Astrocyte (in vitro differentiated cells and primary cell): Measurements from ENCODE around the gene CPLX3. TPM values are rescaled to one million over a fixed set of nuclear protein-coding genes. Genes with fewer than 3 reads are reported as not detected.

Source experiments
- DNase-seq: peaks from one replicate; pipeline ENCODE4 v3.0.0-alpha.2; 2010; ENCODE audit warnings: low read depth
- FAIRE-seq: peaks from 2 replicates; lab custom pipeline; 2011; peaks lifted over from hg19 to GRCh38; lab: Jason Lieb, UNC
- H2AFZ ChIP-seq: 2 replicates; pipeline ENCODE4 v1.6.0; 2012; ENCODE audit warnings: low read depth, low read length, inconsistent platforms
- H3K27ac ChIP-seq: 2 replicates; pipeline ENCODE4 v1.5.1; 2011; ENCODE audit warnings: low read depth, low read length, inconsistent platforms
- H3K27me3 ChIP-seq: 2 replicates; pipeline ENCODE4 v1.6.0; 2011; ENCODE audit warnings: low read length, inconsistent platforms; ENCODE audit not compliant: insufficient read depth
- H3K36me3 ChIP-seq: 2 replicates; pipeline ENCODE4 v1.5.1; 2011; ENCODE audit warnings: low read length, inconsistent platforms; ENCODE audit not compliant: insufficient read depth
- H3K4me1 ChIP-seq: 2 replicates; pipeline ENCODE4 v1.5.1; 2011; ENCODE audit warnings: low read length, inconsistent platforms; ENCODE audit not compliant: insufficient read depth
- H3K4me2 ChIP-seq: 2 replicates; pipeline ENCODE4 v1.6.0; 2012; ENCODE audit warnings: low read length, inconsistent platforms
- H3K4me3 ChIP-seq: 2 replicates; pipeline ENCODE4 v1.5.1; 2011; ENCODE audit warnings: low read depth, mild to moderate bottlenecking, low read length, inconsistent platforms; ENCODE audit not compliant: insufficient read depth
- H3K79me2 ChIP-seq: 2 replicates; pipeline ENCODE4 v1.6.0; 2012; ENCODE audit warnings: mild to moderate bottlenecking, low read length, inconsistent platforms; ENCODE audit not compliant: insufficient read depth
- H3K9ac ChIP-seq: 2 replicates; pipeline ENCODE4 v1.6.0; 2012; ENCODE audit warnings: mild to moderate bottlenecking, low read length, inconsistent platforms
- H3K9me3 ChIP-seq: 2 replicates; pipeline ENCODE4 v1.5.1; 2012; ENCODE audit warnings: low read depth, mild to moderate bottlenecking, low read length, inconsistent platforms; ENCODE audit not compliant: insufficient read depth
- H4K20me1 ChIP-seq: 2 replicates; pipeline ENCODE4 v1.6.0; 2012; ENCODE audit warnings: low read length, inconsistent platforms; ENCODE audit not compliant: insufficient read depth
- H3K27ac Mint-ChIP-seq: one replicate; pipeline ENCODE4 v1.8.0; 2021; ENCODE audit warnings: mild to moderate bottlenecking, mixed read lengths; ENCODE audit not compliant: unreplicated experiment
- H3K27me3 Mint-ChIP-seq: one replicate; pipeline ENCODE4 v1.8.0; 2021; ENCODE audit warnings: low read depth, mixed read lengths; ENCODE audit not compliant: unreplicated experiment
- H3K36me3 Mint-ChIP-seq: one replicate; pipeline ENCODE4 v1.8.0; 2021; ENCODE audit warnings: low read depth, mixed read lengths; ENCODE audit not compliant: unreplicated experiment
- H3K4me1 Mint-ChIP-seq: one replicate; pipeline ENCODE4 v1.8.0; 2021; ENCODE audit warnings: low read depth, mixed read lengths; ENCODE audit not compliant: unreplicated experiment
- H3K4me3 Mint-ChIP-seq: one replicate; pipeline ENCODE4 v1.8.0; 2021; ENCODE audit warnings: mild to moderate bottlenecking, moderate library complexity, mixed read lengths; ENCODE audit not compliant: unreplicated experiment
- H3K9me3 Mint-ChIP-seq: one replicate; pipeline ENCODE4 v1.8.0; 2021; ENCODE audit warnings: mild to moderate bottlenecking, mixed read lengths; ENCODE audit not compliant: unreplicated experiment
- CTCF ChIP-seq: IDR thresholded peaks from 2 replicates; pipeline ENCODE4 v1.5.1; 2011; ENCODE audit warnings: low read depth, mild to moderate bottlenecking, inconsistent platforms, low read length, moderate library complexity; ENCODE audit not compliant: insufficient read depth
- EZH2 ChIP-seq: IDR thresholded peaks from 2 replicates; pipeline ENCODE4 v1.6.1; 2012; ENCODE audit warnings: mild to moderate bottlenecking, low read length, inconsistent platforms; ENCODE audit not compliant: insufficient read depth
- total RNA-seq: library from RNA; stranded (reverse); gene quantifications from 2 replicates; pipeline ENCODE4 v1.2.1, GENCODE V29; 2021

Gene CPLX3
- total RNA-seq, 1 donor from 2014 or later, result not detected

GRCh38 chr15:74829486-74829885 is 3.1 kb downstream of the CPLX3 start:
- no peak overlapping the region for H3K27ac ChIP-seq
- no peaks in the 10 kb centered on the region for H3K79me2 ChIP-seq
- H3K4me2 ChIP-seq, result no peak overlapping the region
- H3K9me3 ChIP-seq, result no peaks in the 10 kb centered on the region
- no peak overlapping the region for H3K27ac Mint-ChIP-seq
- peaks cover 5% of the 10 kb centered on the region for H4K20me1 ChIP-seq
- H2AFZ ChIP-seq, result no peak overlapping the region
- peaks cover 61% of the 10 kb centered on the region for H3K27me3 Mint-ChIP-seq
- H3K36me3 ChIP-seq, result no peaks in the 10 kb centered on the region
- H3K4me1 ChIP-seq, result no peaks in the 10 kb centered on the region
- H3K9me3 Mint-ChIP-seq, result no peaks in the 10 kb centered on the region
- DNase-seq (no peak), FAIRE-seq (no peak)
- peaks cover 3% of the 10 kb centered on the region for H3K36me3 Mint-ChIP-seq
- TF ChIP-seq CTCF, result no peak
- TF ChIP-seq EZH2, result no peak
- H3K4me3 ChIP-seq, result no peak overlapping the region
- peaks cover 1% of the 10 kb centered on the region for H3K4me1 Mint-ChIP-seq
- peaks cover 29% of the 10 kb centered on the region for H3K27me3 ChIP-seq
- H3K4me3 Mint-ChIP-seq, result no peak overlapping the region
- H3K9ac ChIP-seq, result no peak overlapping the region

DNA sequence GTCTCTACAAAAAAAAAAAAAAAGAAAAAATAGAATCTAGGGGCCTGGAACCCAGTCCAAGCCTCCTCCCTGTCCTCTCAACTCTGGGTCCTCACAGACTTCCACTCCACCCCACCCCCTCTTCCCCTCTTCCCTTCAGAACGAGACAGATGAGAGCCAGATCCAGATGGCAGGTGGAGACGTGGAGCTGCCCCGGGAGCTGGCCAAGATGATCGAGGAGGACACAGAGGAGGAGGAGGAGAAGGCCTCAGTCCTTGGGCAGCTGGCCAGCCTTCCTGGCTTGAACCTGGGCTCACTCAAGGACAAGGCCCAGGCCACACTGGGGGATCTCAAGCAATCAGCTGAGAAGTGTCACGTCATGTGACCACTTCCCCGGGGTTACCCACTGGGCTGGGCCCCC is 3.6 kb downstream of the CPLX3 start:
- Histone ChIP-seq H3K4me3 (no peak overlapping the region), H3K9ac (no peak overlapping the region), H3K4me1 (no peaks in the 10 kb centered on the region), H4K20me1 (peaks cover 5% of the 10 kb centered on the region), H3K9me3 (no peaks in the 10 kb centered on the region), H3K27me3 (peaks cover 26% of the 10 kb centered on the region), H3K27ac (no peak overlapping the region), H3K4me2 (no peak overlapping the region), H2AFZ (no peak overlapping the region), H3K79me2 (no peaks in the 10 kb centered on the region), H3K36me3 (no peaks in the 10 kb centered on the region)
- Mint-ChIP-seq H3K9me3 (no peaks in the 10 kb centered on the region), H3K27ac (no peak overlapping the region), H3K27me3 (peaks cover 56% of the 10 kb centered on the region), H3K36me3 (peaks cover 3% of the 10 kb centered on the region), H3K4me1 (peaks cover 2% of the 10 kb centered on the region), H3K4me3 (no peak overlapping the region)
- DNase-seq (no peak), FAIRE-seq (no peak)
- TF ChIP-seq EZH2, result no peak

DNA sequence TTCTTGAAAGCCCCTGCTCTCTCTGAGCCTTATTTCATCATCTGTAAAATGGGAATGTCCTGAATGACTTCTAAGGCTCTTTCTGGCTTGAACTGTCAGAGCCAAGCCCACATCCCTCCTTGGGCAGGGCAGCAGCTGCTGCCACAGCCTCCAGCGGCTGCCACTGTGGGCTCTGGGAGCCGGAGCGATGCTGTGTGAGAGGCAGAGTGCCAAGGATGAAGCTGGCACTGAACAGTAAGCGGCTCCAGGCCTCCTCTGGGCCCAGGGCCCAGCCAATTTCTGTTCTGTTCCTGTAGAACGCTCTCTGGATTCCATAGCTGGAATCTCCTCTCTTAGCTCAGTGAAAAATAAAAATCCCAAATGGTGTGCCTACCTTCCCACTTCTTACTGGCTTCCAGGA is 4.4 kb downstream of the CPLX3 start:
- no peak for FAIRE-seq

More for the DNA sequence above, 4.4 kb downstream of the CPLX3 start:
- H3K4me3 Mint-ChIP-seq, result no peak overlapping the region
- peaks cover 49% of the 10 kb centered on the region for H3K27me3 Mint-ChIP-seq
- H3K9me3 ChIP-seq, result no peaks in the 10 kb centered on the region
- no peaks in the 10 kb centered on the region for H3K9me3 Mint-ChIP-seq
- H4K20me1 ChIP-seq, result peaks cover 12% of the 10 kb centered on the region
- H2AFZ ChIP-seq, result no peak overlapping the region
- peaks cover 2% of the 10 kb centered on the region for H3K4me1 Mint-ChIP-seq
- peaks cover 5% of the 10 kb centered on the region for H3K36me3 Mint-ChIP-seq
- peaks cover 23% of the 10 kb centered on the region for H3K27me3 ChIP-seq
- no peak overlapping the region for H3K4me3 ChIP-seq
- DNase-seq, result no peak
- no peak overlapping the region for H3K4me2 ChIP-seq
- no peaks in the 10 kb centered on the region for H3K36me3 ChIP-seq
- H3K79me2 ChIP-seq, result no peaks in the 10 kb centered on the region
- H3K4me1 ChIP-seq, result no peaks in the 10 kb centered on the region
- H3K9ac ChIP-seq, result no peak overlapping the region
- H3K27ac Mint-ChIP-seq, result no peak overlapping the region
- TF ChIP-seq EZH2 (no peak), CTCF (no peak)
- no peak overlapping the region for H3K27ac ChIP-seq
